GM18498 (cell line): ENCODE data around the gene CNOT2.

ENCODE experiments used
- ATAC-seq: cut with Tn5 transposase; IDR thresholded peaks from one replicate; pipeline ENCODE4 v1.9.1; 2021; ENCODE audit warnings: mild to moderate bottlenecking, moderate library complexity; ENCODE audit not compliant: unreplicated experiment

Gene CNOT2

GRCh38 chr12:70251661-70252060 lies 8.4 kb downstream of the CNOT2 start:
- no peak for ATAC-seq

DNA sequence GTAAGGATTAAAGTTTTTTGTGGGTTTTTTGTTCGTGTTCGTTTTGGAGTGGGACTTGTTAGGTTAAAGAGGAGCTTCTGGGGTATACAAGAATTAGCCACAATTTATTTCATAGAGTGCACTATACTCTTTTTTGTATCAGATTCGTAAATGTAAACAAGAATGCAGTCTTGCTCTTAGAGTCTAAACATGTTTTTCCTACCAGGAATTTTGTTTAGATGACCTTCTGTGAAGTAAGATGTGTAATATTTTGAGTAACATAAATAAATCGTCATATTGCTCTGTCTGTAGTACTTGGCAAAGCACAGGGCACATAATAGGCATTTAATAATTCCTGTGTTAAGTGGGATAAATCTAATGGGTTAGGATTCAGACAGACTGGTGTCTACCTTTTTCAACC lies 9.6 kb downstream of the CNOT2 start:
- ATAC-seq: no peak

- no peak for ATAC-seq
These were observed 11.0 kb downstream of the CNOT2 start for GRCh38 chr12:70254225-70254624.

DNA sequence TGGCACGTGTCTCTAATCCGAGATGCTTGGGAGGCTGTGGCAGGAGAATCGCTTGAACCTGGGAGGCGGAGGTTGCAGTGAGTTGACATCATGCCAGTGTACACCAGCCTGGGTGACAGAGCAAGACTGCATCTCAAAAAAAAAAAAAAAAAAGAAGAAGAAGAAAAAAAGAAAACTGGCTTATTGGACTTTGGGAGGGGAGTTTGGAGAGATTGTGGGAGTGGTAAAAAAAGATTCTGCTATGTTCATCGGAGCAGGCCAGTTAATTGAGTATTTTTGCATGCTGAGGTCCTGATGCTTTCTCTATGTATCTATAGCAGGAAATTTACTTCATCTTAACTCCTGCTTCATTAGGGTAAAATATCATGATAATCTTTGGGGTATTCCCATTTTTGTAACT lies 11.6 kb downstream of the CNOT2 start:
- ATAC-seq: no peak

DNA sequence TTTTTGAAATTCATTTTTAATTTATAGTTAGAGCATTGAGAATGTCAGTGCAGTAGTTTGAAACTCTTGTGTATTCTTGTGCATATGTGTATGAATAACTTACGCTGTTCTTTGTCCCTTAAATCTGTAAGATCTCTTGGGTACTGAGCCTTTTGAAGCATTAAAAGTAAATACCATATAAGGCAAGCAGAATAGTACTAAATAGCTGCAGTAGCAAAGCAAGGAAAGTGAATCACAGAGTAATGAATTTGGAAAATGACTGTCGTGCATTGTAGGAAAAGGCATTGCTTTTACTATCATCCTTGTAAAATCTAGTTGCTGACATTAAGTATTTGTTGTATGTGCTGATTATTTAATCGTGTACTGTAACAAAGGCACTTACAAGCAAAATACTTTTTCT lies 12.1 kb downstream of the CNOT2 start:
- no peak for ATAC-seq

- ATAC-seq: no peak
These were observed 15.6 kb downstream of the CNOT2 start for GRCh38 chr12:70258605-70259403.

DNA sequence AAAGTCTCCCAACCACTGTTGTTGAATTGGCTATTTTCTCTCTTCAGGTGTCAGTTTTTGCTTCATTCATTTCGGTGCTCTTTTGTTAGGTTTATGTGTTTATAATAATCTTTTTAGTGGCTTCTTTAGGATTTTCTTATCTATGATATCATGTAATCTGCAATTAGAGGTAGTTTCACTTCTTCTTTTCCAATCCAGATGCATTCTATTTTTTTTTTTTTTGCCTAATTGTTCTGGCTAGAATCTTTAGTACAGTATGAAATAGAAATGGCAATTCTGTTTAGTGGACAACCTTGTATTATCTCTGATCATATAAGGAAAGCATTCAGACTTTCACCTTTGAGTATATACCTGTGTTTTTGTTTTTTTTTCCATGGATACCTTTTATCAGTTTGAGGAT lies 17.4 kb downstream of the CNOT2 start:
- no peak for ATAC-seq

DNA sequence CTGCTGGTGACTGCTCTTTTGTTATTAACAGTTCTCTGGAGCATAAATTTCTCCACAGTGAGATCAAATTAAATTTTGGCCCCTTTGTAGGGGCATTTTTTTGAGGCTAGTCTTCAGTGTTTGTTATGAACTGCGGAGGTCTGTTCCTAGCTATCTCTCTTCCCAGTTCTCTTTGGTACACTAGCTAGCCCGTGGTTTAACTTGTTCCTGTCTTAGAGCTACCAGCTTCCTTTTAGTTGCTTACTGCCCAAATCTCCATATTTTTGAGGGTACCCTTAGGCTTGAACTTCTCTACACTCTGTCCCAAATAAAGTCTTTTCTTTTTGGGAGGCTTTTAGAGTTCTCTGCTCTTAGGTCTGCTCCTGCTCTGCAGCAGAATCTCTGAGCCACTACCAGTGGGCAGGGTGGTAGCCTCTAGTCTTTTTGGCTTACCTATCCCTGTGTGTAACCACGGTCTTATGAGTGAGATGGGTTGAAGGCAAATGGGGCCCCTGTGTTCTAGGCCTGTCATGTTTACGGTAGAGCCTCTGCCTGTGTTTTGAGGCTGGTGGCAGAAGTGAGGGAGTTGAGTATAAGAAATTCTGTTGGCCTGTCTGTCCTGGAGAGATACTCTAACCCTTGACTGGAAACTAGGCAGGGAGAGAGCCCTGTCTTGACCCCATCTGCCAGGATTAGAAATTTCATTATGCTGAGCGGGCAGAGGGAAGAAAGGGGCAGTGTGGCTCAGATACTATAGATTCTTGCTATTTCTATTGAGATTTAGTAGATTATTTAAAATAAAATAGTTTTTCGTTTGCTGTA lies 21.0 kb downstream of the CNOT2 start:
- no peak for ATAC-seq

GRCh38 chr12:70265132-70265531 lies 21.9 kb downstream of the CNOT2 start:
- ATAC-seq: no peak

DNA sequence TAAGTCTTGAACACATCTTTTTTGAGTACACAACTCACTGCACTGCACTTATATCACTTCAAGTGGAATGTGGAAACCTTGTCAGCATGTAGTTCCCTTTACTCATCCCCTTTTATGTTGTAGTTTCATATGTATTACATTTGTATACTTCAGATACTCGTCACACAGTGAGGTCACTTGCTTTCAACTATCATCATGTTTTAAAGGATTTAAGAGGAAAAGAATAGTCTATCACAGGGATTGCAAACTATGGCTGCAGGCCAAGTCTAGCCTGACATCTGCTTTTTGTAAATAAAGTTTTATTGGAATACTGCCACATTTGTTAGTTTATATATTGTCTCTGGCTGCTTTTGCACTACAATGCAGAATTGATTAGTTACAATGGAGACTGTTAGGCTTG lies 24.3 kb downstream of the CNOT2 start:
- ATAC-seq: no peak

DNA sequence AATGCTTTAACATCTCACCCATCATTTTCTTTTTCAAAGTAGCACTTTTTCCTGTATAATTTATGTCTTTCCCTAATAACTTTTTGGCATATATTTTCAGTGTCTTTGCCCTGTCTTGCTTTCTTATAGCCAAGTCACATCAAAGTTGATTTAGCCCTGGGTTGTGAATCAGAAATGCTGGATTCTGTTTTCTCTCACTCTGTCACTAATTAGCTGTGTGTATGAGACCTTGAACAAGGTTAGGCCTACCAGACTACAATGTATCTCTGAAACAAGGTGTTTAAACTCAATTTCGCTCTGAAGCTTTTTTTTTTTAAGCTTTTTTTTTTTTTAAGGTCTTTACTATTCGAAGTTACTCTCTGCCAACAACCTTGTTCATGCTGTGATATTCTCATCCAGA lies 25.7 kb downstream of the CNOT2 start:
- ATAC-seq: no peak

DNA sequence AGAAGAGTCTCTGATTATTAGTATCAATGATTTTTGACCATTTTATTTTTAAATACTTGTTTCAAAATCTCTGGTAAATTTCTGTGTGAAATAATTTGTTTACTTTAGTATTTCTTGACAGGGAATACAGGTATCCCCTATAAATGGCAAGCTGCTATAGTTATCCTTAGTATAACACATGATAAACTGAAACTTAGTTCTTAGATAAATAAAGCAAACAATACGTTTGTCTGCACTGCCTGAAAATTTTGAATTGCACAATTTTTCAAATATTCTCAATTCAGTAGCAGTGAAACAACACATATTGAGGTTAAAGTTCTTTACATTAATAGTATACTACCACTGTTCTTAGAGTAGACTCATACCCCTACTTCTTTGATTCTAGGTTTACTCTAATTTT lies 26.9 kb downstream of the CNOT2 start:
- no peak for ATAC-seq

DNA sequence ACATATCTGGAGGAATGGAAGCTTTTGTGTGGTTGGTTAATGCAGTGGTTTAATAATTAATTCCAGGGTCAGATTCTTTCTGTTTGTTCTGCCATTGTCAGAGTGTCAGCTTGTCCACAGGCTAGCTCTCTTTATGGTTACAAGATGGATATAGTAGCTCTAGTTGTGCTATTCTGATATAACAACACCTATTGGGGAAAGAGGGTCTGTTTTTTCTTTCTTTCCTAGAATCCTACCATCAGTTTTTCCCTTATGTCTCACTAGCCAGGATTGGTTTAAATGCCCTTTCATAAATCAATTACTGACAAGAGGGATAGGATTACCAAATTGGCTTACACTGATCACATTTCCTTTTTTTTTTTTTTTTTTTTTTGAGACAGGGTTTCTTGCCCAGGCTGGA lies 27.8 kb downstream of the CNOT2 start:
- ATAC-seq: no peak

DNA sequence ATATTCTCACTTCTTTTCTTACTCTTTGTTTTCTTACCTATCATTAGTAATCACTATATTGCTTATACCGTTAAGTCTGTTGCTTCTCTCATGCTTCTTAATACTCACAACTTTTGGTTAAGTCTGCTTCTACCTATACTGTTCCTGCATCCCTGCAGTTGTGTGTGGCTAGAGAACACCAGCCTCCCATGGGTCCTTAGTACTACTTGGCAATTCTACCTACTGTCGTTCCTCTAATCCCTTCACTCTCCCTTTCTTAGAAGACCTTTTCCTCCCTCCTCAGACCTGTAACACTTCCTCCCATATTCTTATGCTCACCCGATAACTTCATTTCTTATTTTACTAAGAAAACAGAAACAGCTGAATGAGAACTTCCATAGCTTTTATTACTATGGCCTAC lies 29.3 kb downstream of the CNOT2 start:
- no peak for ATAC-seq

DNA sequence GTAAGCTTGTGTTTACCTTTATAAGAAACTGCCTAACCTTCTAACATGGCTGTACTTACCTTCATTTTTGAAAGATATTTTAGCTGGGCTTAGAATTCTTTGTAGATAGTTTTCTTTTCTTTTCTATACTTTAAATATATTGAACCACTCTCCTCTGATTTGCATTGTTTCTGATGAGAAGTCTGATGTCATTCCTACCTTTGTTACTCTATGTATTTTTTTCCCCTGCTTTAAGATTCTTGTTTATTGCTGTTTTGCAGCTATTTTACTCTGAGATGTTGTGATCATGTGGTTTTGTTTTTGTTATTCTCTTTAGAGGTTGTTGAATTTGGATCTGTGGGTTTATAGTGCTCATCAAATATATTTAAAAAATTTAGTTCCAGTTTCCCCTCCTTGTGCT lies 31.8 kb downstream of the CNOT2 start:
- no peak for ATAC-seq

GRCh38 chr12:70277973-70278372 lies 34.7 kb downstream of the CNOT2 start:
- no peak for ATAC-seq

- ATAC-seq: no peak
These were observed 35.7 kb downstream of the CNOT2 start for GRCh38 chr12:70278945-70279344.

DNA sequence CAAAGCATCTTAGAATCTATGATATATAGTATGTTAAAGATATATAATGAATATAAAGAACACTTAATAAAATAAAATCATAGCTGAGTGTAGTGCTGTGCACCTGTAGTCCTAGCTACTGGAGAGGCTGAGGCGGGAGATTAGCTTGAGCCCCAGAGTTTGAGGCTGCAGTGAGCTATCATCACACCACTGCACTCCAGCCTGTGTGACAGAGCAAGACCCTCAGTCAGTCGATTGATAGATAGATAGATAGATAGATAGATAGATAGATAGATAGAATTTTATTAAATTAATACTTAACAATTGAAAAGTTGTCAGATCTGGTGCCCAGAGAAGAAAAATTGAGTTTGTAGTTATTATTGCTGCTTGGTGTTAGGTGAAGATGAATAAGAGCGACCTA lies 40.0 kb downstream of the CNOT2 start:
- no peak for ATAC-seq

GRCh38 chr12:70288817-70289216 lies 45.6 kb downstream of the CNOT2 start:
- no peak for ATAC-seq

- peak; percentile 50 for ATAC-seq
These were observed 46.9 kb downstream of the CNOT2 start for GRCh38 chr12:70290116-70290515.

DNA sequence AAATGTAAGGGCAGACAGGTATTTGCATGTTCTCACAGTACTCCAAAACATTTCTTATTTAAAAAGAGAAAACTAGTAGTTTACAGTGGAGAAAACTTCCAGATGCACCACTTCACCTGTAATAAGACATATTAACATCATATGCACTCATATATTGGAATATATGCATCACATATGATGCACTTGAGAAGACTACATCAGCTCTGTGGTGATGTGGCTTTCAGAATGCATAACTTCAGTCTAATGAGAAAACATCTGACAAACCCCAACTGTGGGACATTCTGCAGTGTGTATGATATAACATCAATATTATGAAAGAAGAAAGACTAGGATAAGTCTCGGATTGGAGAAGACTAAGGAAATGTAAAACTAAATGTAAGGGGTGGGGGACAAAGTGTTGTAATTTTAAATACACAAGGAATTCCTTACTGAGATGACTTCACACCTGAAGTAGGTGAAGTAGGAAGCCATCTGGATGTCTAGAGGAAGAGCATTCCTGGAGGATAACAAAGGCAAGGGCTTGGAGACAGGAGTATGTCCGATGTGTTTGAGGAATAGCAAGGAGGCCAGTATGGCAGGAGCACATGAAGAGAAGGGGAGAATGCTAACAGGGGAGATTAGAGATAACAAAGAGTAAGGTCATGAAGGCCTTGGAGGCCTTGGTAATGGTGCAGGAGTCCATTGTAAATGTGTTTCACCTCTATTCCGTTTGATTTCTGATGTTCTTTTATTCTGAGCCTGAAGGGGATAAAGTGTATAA lies 49.0 kb downstream of the CNOT2 start:
- ATAC-seq: no peak
